GM21737 (cell line): ENCODE data around the gene DNAI4.
"Not testable (repeated sequence)": the region's sequence is repeated elsewhere in the genome, so short reads cannot be mapped to it uniquely, and the experiment has no call there.

Experiments
- ATAC-seq: cut with Tn5 transposase; IDR thresholded peaks from one replicate; pipeline ENCODE4 v1.9.1; 2021; ENCODE audit warnings: mild to moderate bottlenecking, moderate library complexity; ENCODE audit not compliant: unreplicated experiment

Gene DNAI4

GRCh38 chr1:66924756-66925557 lies at the start of gene DNAI4, which contains the start of gene MIER1:
TSS of gene DNAI4 (minus strand) at chr1:66924856. CDS start at chr1:66924831, 25 bp downstream.
TSS of gene MIER1 (plus strand) at chr1:66924990. CDS start at chr1:66925029, 39 bp downstream.
- peak; percentile 93 for ATAC-seq

GRCh38 chr1:66968574-66968973 lies 43.9 kb upstream of the DNAI4 start:
- ATAC-seq, result no peak

GRCh38 chr1:66966188-66966873 lies 41.7 kb upstream of the DNAI4 start:
- not testable (repeated sequence) for ATAC-seq

GRCh38 chr1:66957938-66958337 lies 33.3 kb upstream of the DNAI4 start:
- no peak for ATAC-seq

GRCh38 chr1:66954208-66954607 lies 29.6 kb upstream of the DNAI4 start:
- ATAC-seq, result peak; percentile 71

GRCh38 chr1:66951513-66951912 lies 26.9 kb upstream of the DNAI4 start:
- no peak for ATAC-seq

- no peak for ATAC-seq
These were observed 22.6 kb upstream of the DNAI4 start for GRCh38 chr1:66947267-66947666.

GRCh38 chr1:66945316-66945715 lies 20.7 kb upstream of the DNAI4 start:
- ATAC-seq, result no peak

GRCh38 chr1:66944330-66945274 lies 19.9 kb upstream of the DNAI4 start:
- ATAC-seq, result no peak

GRCh38 chr1:66943361-66943969 lies 18.8 kb upstream of the DNAI4 start:
- no peak for ATAC-seq

- no peak for ATAC-seq
These were observed 16.3 kb upstream of the DNAI4 start for GRCh38 chr1:66940981-66941380.

- ATAC-seq, result no peak
These were observed 14.0 kb upstream of the DNAI4 start for GRCh38 chr1:66938613-66939012.

GRCh38 chr1:66937529-66938234 lies 13.0 kb upstream of the DNAI4 start:
- no peak for ATAC-seq

- ATAC-seq, result no peak
These were observed 9.4 kb upstream of the DNAI4 start for GRCh38 chr1:66933887-66934700.

GRCh38 chr1:66932291-66932690 lies 7.6 kb upstream of the DNAI4 start:
- ATAC-seq, result no peak

- ATAC-seq, result no peak
These were observed 6.9 kb upstream of the DNAI4 start for GRCh38 chr1:66931590-66931989.

GRCh38 chr1:66930823-66931174 lies 6.1 kb upstream of the DNAI4 start:
- ATAC-seq, result no peak

- peak; percentile 73 for ATAC-seq
These were observed 5.6 kb upstream of the DNAI4 start for GRCh38 chr1:66929999-66930822.

GRCh38 chr1:66929691-66929998 lies 5.0 kb upstream of the DNAI4 start:
- no peak for ATAC-seq
